Left renal cortex interstitium (tissue), 4 donors: ENCODE measurements around the gene TMEM38A. TPM values are rescaled to one million over a fixed set of nuclear protein-coding genes. Genes with fewer than 3 reads are reported as not detected.

ENCODE experiments used
- DNase-seq, 4 donors: peaks; one replicate each; pipeline ENCODE4 v3.0.0-alpha.2; 2013; ENCODE audit warnings: low read depth in 4 of 4, low spot score in 2 of 4, missing footprints in 1 of 4
- polyA plus RNA-seq, 4 donors: library from polyadenylated mRNA; unstranded; fragments of 120-200 nt; gene quantifications; one replicate each; pipeline ENCODE4 v1.2.1, GENCODE V29; 2013; ENCODE audit not compliant: insufficient read length in 4 of 4

The TMEM38A gene, protein sequence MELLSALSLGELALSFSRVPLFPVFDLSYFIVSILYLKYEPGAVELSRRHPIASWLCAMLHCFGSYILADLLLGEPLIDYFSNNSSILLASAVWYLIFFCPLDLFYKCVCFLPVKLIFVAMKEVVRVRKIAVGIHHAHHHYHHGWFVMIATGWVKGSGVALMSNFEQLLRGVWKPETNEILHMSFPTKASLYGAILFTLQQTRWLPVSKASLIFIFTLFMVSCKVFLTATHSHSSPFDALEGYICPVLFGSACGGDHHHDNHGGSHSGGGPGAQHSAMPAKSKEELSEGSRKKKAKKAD
- polyA plus RNA-seq, result 10 to 100 TPM in 1 of 4 donors, 1 to 10 TPM in 3; 6.0 to 12.7 (median 8.8) TPM

DNA sequence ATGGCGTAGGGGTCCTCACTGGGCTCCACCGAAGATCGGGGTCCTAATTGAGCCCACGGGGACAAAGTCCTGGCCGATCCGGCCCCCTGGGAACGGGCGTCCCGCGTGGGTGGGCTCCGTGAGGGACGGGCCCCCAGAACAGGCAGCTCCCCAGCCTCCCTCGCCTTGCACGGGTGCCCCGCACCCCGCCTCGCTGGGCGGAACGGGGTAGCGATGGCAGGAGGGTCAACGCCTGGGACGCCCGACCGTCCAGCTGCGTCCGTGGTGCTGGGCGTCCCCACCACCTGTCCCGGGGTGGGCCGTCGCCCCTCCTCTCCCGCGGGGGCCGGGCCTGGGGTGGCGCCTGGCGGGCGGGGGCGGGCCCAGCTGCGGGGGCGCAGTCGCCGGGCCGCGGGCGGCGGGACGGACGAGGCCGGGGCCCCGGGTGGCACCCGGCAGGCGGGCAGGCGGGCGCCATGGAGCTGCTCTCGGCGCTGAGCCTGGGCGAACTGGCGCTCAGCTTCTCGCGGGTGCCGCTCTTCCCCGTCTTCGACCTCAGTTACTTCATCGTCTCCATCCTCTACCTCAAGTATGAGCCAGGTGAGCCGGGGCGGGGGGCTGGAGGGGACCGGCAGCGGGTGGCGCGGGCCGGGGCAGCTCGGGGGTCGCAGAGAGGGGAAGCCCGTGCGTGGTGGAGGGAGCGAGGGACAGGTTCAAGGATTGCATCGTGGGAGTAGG, at the start of gene TMEM38A:
Gene TMEM38A, plus strand, starts transcription at position 377 of the 717 bp plus-strand sequence. Its CDS starts 79 bp downstream, at position 456.
- DNase-seq, result peak in 1 of 4 donors; percentile 6

DNA sequence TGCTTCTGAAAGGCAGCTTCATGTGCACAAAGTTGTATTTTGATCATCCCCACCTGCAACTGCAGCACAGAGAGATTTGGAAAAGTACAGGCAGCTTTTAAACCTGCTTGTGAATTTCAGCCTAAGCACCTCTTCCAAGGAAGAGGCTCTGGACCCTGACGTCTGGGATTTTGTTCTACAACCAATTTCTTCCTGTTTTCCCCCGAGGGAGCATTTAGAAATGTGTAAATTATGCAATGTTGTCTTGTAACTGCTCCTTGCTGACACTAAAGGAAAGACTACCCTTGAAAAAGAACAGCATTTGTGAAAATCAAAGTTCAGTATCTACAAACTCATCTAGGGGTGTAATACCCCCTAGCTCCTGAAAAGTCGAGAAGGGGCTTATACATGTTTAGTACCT, 48.3 kb upstream of the TMEM38A start:
- no peak for DNase-seq

DNA sequence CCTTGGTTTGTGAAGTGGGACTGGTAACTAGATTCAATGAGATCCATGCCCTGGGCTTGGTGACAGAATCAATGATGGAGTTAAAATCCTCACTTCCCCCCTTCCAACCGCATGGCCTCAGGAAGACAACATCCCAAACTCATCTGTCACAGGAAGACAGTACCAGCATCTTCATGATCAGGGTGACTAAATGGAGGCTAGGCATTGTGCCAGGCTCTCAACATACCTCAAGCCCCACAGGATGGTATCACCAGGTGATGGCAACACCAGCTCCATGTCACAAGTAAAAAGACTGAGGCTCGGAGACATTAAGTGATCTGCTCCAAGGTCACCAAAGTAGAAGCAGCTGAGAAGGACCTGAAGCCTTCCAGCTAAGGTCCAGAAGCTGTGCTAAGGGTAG, 47.1 kb upstream of the TMEM38A start:
- no peak for DNase-seq

DNA sequence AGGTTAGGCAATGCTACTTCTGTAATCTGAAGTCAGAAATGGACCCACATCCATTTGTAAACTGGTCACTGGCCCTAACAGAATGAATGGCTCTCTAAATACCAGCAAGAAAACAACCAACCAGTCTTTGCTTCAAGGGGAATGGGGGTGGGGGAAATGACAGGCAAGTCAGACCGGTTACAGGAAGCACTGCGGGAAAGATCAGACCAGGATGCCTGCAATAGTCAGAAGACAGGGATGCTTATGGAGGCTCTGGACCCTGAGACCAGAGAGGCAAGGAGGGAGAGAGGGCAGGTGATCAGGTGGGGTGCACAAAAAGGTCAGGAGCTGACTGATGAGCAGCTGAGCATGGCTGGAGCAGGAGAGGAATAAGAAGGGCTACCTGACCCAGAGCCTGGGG, 46.0 kb upstream of the TMEM38A start:
- no peak for DNase-seq

DNA sequence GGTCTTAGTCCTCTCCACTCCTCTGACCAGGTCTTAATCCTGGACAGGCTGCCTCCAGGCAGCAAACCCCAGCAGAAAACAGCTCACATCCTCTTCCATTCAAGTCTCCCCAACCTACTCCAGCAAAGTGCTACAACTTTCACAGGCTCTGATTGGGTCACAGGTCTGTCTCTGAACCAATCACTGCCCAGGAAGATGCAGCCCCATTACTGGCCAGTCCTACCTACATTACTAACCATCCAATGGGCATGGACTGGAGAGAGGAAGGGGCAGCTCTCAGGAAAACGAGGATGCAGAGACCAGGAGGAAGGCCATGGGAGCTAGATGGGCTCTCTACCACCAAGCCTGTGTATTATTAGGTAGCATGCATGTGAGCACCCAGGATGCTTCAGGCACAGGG, 45.1 kb upstream of the TMEM38A start:
- no peak for DNase-seq

DNA sequence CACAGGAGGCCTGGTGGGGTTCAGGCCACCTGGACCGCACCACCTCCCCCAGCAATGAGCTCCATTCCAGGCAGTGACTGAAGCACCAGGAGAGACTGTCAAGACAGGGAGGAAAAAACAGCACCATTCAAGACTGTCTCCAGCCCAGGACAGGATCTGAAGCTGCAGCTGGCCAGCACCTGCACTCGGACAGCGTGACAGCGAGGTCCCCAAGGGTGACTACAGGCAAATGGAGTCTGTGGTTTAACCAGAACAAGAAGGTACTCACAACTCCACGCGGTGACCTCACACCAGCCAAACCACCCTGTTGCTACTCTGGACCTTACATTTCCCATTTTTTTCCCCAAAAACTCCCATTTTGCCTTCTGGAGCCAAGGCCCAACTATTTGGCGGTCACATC, 42.7 kb upstream of the TMEM38A start:
- DNase-seq, result no peak

DNA sequence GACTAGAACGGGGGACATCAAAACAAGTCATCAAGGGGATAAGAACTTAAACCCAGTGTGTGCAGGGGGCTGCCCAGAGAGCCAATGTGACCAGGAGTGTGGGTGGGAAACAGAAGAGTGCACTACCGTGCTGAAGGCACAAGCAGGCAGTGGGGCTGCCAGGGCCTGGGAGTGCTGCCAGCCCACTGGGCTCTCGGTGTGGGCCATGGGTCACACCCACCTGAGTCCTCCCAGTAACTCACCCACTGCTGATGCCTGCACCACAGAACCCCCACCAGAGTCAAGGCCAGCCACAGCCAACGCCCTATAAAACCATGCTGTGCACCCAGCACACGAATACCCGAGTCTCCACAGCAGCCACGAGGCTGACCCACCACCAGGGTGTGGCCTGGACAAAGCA, 41.5 kb upstream of the TMEM38A start:
- no peak for DNase-seq

DNA sequence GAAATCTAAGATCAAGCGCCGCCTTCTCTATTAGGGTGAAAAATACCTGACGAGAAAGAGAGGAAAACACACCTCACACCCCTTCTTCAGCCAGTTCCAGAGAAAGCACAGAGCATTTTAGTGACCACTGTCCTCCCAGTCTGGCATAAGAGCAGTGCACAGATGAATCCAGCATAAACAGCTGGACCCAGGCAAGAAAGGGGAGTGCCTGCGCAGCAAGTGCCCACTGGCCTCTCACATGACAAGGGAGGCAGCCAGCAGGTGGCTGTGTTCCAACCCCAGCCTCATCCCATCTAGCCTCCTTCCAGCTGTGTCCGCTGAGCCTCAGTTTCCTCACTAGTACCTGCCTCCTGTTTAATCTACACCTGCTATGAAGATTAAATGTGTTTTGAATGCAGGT, 40.9 kb upstream of the TMEM38A start:
- DNase-seq, result no peak

DNA sequence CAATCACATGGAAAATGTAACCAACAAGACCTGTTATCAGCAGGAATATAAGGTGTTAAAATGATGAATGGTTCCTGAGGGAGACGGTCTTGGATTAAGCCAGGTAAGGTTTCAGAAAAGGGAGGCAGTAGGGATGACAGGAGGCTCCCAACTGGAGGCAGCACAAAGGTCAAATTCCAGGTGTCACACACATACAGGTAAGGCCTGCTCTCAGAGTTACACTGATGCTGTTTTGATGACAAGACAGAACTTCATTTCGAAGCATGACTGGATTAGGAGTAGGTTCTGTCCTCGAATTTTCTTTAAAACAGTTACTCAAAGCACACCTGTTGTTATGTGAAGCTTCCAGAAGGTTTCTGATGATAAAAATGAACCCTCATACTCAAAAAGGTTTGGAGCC, 40.4 kb upstream of the TMEM38A start:
- no peak for DNase-seq

DNA sequence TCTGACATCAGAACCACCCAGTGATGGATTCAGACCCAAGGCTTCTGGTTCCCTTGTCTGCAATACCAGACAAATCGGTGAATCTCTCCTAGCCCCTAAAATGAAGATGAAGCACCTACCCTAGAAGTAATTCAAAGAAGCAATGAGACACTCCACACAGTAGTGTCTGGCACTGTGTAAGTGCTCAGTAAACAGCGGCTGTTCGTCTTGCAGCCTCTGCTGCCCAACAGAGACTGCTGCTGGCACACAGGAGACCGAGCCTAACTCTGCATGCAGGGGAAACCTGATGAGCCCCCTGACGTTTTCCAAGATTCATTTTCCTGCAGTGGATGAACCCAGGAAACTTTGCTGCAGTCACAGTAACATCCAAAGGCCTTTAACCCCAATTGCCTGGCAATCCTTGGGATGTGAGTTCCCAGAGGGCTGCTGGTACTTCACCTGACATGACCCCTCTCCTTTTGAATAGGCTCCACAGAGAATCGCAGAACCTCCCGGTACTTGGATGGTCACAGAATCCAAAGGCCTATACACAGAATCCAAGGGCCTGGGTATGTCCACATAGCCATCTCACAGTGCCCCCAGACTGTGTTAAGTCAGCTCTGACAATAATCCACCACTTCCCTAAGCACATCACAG, 39.7 kb upstream of the TMEM38A start:
- no peak for DNase-seq

DNA sequence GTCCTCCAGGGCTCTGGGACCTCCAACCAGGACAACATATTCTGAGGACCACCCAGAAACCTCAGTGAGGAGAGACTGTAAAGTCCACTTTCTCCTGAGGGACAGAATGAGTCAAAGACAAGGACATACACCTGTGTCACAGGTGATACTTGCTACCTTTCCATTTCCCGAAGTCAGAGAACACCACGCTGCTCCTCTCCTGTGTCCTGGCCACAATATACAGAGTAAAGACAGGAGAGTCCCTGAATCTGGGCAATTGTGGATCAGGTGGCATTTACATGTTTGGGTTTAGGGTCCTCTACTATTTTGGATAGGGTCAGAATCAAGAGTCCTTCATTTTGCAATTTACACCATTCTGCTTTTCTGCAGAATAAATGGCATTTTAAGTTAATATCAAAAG, 37.9 kb upstream of the TMEM38A start:
- no peak for DNase-seq

DNA sequence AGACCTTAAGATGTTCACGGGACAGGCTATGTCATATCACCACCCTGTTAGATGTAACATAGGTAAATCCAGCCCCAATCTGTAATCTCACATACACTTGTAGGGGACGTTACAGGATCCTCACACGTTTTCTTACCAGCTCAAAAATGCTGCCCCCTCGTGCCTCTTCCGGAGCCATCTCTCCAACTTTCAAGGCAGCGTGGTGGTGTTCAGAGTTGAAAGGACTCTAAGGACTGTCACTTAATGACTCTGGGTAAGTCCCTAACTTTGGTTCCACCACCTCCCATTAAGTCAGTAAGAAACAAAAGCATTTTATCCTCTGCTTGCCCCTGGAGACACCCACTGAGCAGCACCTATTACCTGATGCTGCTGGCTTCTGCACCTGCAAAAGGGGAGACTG, 37.4 kb upstream of the TMEM38A start:
- no peak for DNase-seq

DNA sequence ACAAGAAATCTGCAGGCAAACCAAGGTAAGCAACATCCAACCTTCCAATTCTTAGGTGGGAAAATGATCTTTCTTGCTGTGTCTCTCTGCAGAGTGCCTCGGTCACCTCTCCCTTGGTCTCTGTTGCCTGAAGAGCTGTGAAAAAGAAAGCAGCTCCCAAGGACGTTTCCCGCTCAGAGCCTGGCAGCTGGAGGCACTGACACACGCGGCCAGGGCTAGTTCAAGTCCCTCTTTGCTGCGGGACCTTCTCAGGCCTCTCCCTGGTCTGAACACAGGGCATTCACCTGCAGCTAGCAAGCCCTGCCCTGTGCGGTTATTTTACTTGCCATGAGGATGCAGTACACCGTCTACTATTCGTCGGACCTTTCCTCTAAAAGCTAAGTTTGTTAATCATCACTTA, 36.7 kb upstream of the TMEM38A start:
- no peak for DNase-seq

DNA sequence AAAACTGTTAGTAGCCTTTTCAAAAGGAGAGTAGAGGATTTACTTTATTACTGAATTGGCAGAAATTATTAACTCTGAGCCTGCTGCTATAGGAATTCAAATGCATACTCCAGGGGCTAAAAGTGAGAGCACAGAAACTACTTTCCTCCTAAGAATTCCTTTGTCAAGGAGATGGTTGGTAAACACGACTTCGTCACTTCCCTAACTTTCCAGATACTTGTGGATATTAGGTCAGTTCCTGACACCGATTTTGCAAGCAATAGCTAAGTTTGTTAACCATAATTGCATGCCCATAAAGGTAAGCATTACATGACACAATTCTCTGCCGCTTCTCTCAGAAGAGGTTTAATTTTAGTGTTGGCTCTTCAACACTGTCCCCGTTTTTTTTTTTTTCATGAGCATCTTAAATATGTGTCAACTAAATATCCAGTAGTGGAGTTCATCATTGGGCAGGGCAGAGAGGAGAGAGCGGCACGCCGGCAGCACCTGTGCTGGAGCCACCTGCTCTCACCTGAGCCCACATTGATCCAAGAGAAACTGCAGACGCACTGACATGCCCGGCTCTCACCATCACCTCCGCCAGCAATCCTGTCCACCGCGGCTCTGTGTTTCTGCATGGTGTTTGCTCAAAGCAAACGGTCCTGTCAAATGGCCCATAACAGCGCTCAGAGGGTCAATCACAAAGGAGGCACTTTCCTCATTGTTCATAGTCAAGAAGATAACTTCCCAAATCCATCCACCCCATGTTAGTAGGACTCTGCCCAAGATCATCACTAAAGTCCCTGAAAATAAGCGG, 35.6 kb upstream of the TMEM38A start:
- no peak for DNase-seq

DNA sequence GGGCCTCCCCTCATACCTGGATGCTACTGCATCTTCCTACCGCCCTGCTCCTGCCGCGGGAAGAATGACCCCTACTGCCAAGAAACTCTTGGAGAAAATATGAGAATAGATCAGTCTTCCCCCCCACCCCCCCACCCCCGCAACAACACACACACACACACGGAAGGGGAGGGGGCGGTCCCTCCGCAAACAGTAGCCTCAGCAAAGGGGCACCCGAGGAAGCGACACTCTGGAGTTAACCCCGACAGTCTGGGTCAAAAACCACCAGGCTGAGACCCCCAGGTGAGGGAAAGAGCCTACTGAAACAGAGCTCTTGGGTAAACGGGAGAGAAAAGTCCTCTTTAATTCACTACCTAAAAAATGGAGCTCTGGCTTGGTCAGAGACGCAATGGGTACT, 34.1 kb upstream of the TMEM38A start:
- DNase-seq, result no peak

DNA sequence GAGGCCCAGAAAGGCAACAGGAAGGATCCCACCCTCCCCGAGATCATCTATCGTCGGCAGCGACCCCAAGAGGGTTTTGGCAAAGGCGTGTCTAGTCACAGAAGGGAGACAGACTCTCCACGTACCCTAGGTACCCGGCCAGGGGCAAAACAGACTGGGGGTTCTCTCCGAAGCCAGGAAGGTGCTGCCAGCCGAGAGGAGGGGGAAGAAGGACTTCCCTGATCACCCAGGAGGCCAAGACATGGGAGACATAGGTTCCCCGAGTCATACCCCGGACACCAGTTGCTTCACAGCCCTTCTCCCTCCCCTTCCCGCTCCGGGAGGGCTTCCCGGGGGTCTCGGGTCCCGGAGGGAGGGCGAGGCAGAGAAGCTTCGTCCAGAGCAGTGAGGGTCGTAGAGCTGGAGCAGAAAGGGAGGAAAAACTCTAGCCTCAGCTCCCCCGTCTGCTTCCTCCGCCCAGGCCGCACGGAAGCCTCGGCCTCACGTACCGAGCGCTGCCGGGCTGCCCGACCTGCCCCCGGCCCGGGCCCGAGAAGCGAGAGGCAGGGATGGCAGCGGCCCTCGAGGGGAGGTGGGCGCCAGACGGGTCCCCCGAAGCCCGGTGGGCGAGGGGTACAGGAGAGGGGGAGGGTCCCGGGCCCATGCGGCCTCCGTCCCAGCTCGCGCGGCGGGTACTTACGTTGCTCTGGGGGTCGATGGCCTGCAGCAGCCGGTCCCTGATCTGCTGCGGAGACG, 33.6 kb upstream of the TMEM38A start:
- DNase-seq, result no peak

DNA sequence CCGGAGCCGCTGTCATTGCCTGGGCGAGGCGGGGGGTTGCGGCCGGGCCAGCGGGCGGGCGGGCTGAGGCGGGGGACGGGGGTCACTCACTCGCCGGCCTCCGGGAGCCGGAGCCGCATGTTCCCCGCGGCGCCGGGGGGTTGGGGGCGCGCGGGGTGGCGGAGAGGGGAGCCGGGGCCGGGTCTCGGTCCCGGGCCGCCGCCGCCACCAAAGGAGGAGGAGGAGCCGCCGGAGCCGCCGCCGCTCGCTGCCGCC, 33.1 kb upstream of the TMEM38A start:
- DNase-seq, result no peak

DNA sequence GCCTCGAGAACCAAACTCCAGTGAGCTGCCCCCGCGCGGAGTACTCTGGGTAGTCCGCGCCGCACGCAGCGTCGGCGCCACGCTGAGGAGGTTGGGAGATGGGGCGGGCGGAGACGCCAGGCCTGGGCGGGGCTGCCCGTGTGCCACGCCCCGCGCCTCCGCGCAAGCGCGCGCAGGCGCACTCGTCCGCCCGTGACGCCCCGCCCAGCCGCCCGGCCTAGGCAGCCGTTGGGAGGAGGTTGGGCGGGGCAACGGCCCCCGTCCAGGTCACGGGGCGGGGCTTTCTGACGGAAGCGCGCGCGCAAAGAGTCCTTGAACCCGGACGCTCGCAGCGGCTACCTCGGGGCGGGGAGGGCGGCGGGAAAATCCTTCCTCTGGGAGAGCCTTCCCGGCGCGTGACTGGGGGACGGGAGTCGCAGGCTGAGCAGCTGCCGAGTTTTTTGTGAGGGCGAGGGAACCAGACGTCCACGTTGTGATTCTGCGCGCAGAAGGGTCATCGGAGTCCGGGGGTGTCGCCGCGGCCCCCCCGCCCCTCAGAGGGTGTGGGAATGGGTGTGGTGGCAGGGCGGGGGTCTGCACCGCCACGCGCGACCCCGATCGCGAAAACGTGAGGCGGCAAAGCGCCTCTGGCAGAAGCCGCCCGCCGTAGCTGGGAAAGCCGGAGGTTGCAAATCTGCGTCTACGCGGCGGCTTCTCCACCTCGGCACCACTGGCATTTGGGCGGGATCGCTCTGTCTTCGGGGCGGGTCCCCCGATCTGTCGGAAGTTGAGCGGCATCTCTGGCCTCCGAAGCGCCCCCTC, 32.6 kb upstream of the TMEM38A start, which contains the start of gene MED26:
Gene MED26, minus strand, starts transcription at position 22 of the 801 bp plus-strand sequence. CDS start 261 bp downstream, outside the sequence.
- peak; percentile 71 to 91 (median 88) for DNase-seq

DNA sequence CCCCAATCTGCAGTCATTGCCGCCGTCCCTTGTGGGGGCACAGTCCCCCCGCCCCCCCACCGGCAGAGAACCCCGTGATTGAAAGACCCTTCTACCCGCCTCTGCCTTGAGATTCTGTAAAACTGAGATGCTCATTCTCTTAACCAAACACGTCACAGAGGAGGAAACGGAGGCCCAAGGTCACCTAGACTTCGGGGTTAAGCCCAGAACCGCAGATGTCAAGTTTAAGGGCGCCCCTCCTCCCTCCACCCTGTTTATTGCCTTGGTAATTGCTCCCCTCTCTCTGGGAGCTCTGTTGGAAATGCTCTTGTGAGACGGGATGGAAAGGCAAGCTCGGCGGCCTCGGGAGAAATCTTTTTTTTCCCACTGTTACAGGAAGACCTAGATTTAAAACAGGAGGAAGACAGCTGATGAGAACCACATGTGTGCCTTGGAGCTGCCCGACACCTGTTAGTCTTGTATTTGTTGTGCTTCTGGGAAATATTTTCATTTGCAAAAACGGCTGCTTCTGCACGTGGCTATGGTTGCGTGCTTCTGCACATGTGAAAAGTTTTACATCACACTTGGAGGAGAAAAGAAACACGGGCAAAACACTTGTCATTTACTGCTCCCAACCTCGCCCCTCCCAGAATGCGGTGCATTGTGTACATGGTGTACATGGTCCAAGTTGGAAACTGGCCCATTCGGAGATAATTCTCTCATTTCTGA, 31.8 kb upstream of the TMEM38A start:
- peak in 1 of 4 donors; percentile 27 for DNase-seq
